Gastroesophageal sphincter (tissue), 3 donors: ENCODE data around the gene RXFP4.

Experiments
- EP300 ChIP-seq: sonication (generic); formaldehyde crosslinking; IDR thresholded peaks from one replicate; pipeline ENCODE4 v1.6.1; 2017; ENCODE audit warnings: antibody characterized with exemption, mild to moderate bottlenecking
- POLR2A ChIP-seq, 2 donors: fragments of 450-650 bp; IDR thresholded peaks; one replicate each; pipeline ENCODE4 v1.6.1; 2017; ENCODE audit warnings: antibody characterized with exemption in 2 of 2, mild to moderate bottlenecking in 2 of 2, moderate library complexity in 1 of 2
- POLR2AphosphoS5 ChIP-seq: sonication (generic); formaldehyde crosslinking; IDR thresholded peaks from one replicate; pipeline ENCODE4 v1.6.1; 2017; ENCODE audit warnings: antibody characterized with exemption
- TF ChIP-seq, protein P1 (sequence below), 4 experiments: fragments of 200-600 bp in 2 of 4; fragments of 450-650 bp in 2 of 4; sonication (generic) in 1 of 4; IDR thresholded peaks; one replicate each; pipeline ENCODE4 v1.5.1; 2017 to 2019; ENCODE audit warnings: antibody characterized with exemption in 4 of 4, mild to moderate bottlenecking in 2 of 4, moderate library complexity in 2 of 4

DNA sequence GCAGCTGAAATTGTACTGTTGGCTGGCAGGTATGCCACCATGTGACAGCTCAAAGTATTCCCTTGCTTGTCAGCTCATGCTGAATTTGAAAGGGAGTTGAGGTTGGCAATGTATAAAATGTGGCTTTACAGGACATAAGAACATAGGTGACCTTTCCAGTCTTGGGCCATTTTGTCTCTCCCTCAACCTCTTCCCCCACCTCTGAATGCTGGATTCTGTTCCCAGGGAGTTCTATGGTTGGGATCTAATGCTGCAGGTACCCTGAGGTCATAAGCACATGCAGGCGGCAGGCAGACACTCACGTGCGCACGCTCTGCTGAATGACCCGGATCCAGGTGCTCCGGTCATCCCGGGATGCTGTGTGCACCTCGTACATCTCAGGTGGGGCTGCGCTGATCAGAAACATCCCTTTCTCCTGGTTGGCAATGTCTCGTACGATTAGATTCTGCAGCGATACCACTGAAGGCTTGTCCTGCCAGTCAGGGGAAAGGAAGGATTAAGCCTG, 16.0 kb downstream of the RXFP4 start:
- TF ChIP-seq, protein P1, sequence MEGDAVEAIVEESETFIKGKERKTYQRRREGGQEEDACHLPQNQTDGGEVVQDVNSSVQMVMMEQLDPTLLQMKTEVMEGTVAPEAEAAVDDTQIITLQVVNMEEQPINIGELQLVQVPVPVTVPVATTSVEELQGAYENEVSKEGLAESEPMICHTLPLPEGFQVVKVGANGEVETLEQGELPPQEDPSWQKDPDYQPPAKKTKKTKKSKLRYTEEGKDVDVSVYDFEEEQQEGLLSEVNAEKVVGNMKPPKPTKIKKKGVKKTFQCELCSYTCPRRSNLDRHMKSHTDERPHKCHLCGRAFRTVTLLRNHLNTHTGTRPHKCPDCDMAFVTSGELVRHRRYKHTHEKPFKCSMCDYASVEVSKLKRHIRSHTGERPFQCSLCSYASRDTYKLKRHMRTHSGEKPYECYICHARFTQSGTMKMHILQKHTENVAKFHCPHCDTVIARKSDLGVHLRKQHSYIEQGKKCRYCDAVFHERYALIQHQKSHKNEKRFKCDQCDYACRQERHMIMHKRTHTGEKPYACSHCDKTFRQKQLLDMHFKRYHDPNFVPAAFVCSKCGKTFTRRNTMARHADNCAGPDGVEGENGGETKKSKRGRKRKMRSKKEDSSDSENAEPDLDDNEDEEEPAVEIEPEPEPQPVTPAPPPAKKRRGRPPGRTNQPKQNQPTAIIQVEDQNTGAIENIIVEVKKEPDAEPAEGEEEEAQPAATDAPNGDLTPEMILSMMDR (IDR thresholded peaks at IDR 0.05), result no peak
- TF ChIP-seq POLR2A (IDR thresholded peaks at IDR 0.05) (no peak), POLR2AphosphoS5 (no peak), EP300 (no peak)
